OCI-LY7 (cell line): Measurements from ENCODE around the gene POP4. TPM values are rescaled to one million over a fixed set of nuclear protein-coding genes. Genes with fewer than 3 reads are reported as not detected.

ENCODE experiments used
- BruUV-seq: library from RNA; stranded (reverse); fragments of 400-500 nt; replicated peaks from 2 replicates; lab custom pipeline; 2021; lab: Mats Ljungman, UMichigan
- CTCF ChIA-PET: fragments of 300-600 bp; sonication (Branson Sonifier 250); formaldehyde crosslinking; loops from one replicate; lab custom pipeline; 2022; ENCODE audit warnings: antibody characterized with exemption; ENCODE audit not compliant: unreplicated experiment; lab: Charles Lee
- POLR2A ChIA-PET: fragments of 300-600 bp; sonication (Branson Sonifier 250); formaldehyde crosslinking; loops from one replicate; lab custom pipeline; 2022; ENCODE audit warnings: antibody characterized with exemption; lab: Charles Lee
- DNase-seq: peaks from one replicate; pipeline ENCODE4 v3.0.0-alpha.2; 2015; ENCODE audit warnings: low spot score
- H2AFZ ChIP-seq: fragments of 200-600 bp; sonication (generic), shearing (Covaris generic); 2 replicates; pipeline ENCODE4 v1.6.1; 2014; ENCODE audit warnings: mild to moderate bottlenecking, antibody characterized with exemption, low read length, moderate library complexity
- H3K27ac ChIP-seq: fragments of 200-600 bp; sonication (generic); 2 replicates; pipeline ENCODE4 v1.5.1; 2014; ENCODE audit warnings: mixed run types, low read depth, mild to moderate bottlenecking, moderate library complexity, low read length, inconsistent platforms; ENCODE audit not compliant: poor library complexity, severe bottlenecking
- H3K36me3 ChIP-seq: fragments of 200-600 bp; sonication (generic); 2 replicates; pipeline ENCODE4 v1.6.1; 2014; ENCODE audit warnings: mild to moderate bottlenecking, antibody characterized with exemption, low read length, moderate library complexity, mixed read lengths; ENCODE audit not compliant: insufficient read depth
- H3K4me1 ChIP-seq: fragments of 200-600 bp; sonication (generic); 2 replicates; pipeline ENCODE4 v1.5.1; 2014; ENCODE audit warnings: mild to moderate bottlenecking, low read length; ENCODE audit not compliant: insufficient read depth, poor library complexity, severe bottlenecking
- H3K4me2 ChIP-seq: fragments of 200-600 bp; sonication (generic); 2 replicates; pipeline ENCODE4 v1.6.1; 2014; ENCODE audit warnings: mild to moderate bottlenecking, low read length
- H3K4me3 ChIP-seq: fragments of 200-600 bp; sonication (generic); 2 replicates; pipeline ENCODE4 v1.5.1; 2014; ENCODE audit warnings: mild to moderate bottlenecking, low read depth, low read length; ENCODE audit not compliant: poor library complexity, severe bottlenecking
- H3K79me2 ChIP-seq: fragments of 200-600 bp; sonication (generic); 2 replicates; pipeline ENCODE4 v1.6.1; 2016; ENCODE audit warnings: low read depth, mild to moderate bottlenecking, low read length, moderate library complexity, mixed read lengths; ENCODE audit not compliant: insufficient read depth
- H3K9me2 ChIP-seq: fragments of 200-600 bp; sonication (generic); 2 replicates; pipeline ENCODE4 v1.6.1; 2016; ENCODE audit warnings: mild to moderate bottlenecking, low read length, mixed read lengths; ENCODE audit not compliant: insufficient read depth
- H3K9me3 ChIP-seq: fragments of 200-600 bp; sonication (generic); 2 replicates; pipeline ENCODE4 v1.6.1; 2014; ENCODE audit warnings: mild to moderate bottlenecking, mixed run types, low read length, mixed read lengths
- H4K20me1 ChIP-seq: fragments of 200-600 bp; sonication (generic); 2 replicates; pipeline ENCODE4 v1.6.1; 2014; ENCODE audit warnings: mild to moderate bottlenecking, antibody characterized with exemption, low read length, moderate library complexity, mixed read lengths; ENCODE audit not compliant: insufficient read depth
- EZH2phosphoT487 ChIP-seq: fragments of 200-600 bp; sonication (generic); IDR thresholded peaks from 2 replicates; pipeline ENCODE4 v1.6.1; 2018; ENCODE audit warnings: low read depth, borderline replicate concordance, mild to moderate bottlenecking, mixed run types, antibody characterized with exemption, low read length, moderate library complexity, mixed read lengths
- intact Hi-C: fragments of 100-400 bp; cut with micrococcal nuclease; formaldehyde crosslinking; loops from one replicate; pipeline ENCODE4 v1.10.0; 2022; ENCODE audit not compliant: unreplicated experiment
- total RNA-seq, 2 experiments: library from RNA; depleted of rRNA in 1 of 2; stranded (reverse); fragments of >200 nt in 1 of 2; shearing (Covaris generic) in 1 of 2; gene quantifications; 2 replicates each; pipeline ENCODE4 v1.2.3, GENCODE V29; 2014 to 2022
- TF ChIP-seq, protein P1 (sequence below): fragments of 200-600 bp; sonication (generic); conservative IDR thresholded peaks from 2 replicates; pipeline ENCODE4 v1.5.1; 2014; ENCODE audit warnings: mild to moderate bottlenecking, antibody characterized with exemption, low read length, moderate library complexity, mixed read lengths

Gene POP4
- total RNA-seq, 2 experiments from 2014 or later, result 83.5 to 105 TPM

DNA sequence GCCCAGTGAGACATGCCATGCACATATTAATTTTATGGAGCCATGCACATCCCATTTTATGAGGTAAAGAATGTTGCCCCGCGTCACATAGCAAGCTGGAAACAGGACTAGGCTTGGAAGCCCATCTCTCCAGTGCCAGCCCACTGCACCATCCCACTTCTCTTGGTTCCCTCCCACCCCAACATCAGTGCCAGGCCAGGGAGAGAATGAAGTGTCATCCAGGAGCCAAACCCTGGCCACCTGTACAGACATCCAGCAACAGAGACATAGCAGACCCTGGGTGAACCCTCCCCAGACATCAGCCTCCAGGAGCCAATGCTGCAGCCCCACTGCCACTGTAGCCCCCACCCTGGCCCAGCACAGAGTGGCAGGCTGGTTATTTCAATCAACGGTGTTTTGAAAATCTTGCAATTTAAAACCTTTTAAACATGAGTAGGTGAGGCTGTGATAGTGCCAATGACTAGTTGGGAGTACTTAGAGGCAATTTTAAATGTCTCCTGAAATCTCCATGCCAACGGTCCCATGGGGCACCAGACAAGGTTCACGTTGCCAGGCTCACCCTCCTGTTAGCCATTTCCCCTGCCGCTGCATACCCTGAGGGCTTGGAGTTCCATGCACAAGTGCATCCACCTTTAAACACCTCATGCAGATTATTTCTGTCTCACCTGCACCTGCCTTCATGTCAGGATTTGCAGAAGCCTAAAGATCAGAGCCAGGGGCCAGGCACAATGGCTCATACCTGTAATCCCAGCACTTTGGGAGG lies 45.6 kb upstream of the POP4 start:
- intact Hi-C loops, result no loop called here
- Histone ChIP-seq H3K27ac (no peak overlapping the region), H4K20me1 (no peaks in the 10 kb centered on the region), H3K36me3 (no peaks in the 10 kb centered on the region), H2AFZ (no peak overlapping the region), H3K9me3 (no peaks in the 10 kb centered on the region), H3K4me2 (no peak overlapping the region), H3K79me2 (no peaks in the 10 kb centered on the region), H3K4me3 (no peak overlapping the region), H3K9me2 (no peaks in the 10 kb centered on the region), H3K4me1 (no peaks in the 10 kb centered on the region)
- POLR2A ChIA-PET, result no interaction called here
- TF ChIP-seq EZH2phosphoT487, result no peak
- TF ChIP-seq, protein P1, sequence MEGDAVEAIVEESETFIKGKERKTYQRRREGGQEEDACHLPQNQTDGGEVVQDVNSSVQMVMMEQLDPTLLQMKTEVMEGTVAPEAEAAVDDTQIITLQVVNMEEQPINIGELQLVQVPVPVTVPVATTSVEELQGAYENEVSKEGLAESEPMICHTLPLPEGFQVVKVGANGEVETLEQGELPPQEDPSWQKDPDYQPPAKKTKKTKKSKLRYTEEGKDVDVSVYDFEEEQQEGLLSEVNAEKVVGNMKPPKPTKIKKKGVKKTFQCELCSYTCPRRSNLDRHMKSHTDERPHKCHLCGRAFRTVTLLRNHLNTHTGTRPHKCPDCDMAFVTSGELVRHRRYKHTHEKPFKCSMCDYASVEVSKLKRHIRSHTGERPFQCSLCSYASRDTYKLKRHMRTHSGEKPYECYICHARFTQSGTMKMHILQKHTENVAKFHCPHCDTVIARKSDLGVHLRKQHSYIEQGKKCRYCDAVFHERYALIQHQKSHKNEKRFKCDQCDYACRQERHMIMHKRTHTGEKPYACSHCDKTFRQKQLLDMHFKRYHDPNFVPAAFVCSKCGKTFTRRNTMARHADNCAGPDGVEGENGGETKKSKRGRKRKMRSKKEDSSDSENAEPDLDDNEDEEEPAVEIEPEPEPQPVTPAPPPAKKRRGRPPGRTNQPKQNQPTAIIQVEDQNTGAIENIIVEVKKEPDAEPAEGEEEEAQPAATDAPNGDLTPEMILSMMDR, result no peak
- CTCF ChIA-PET, result no interaction called here
- no peak for DNase-seq
- no TSS peak for BruUV-seq

DNA sequence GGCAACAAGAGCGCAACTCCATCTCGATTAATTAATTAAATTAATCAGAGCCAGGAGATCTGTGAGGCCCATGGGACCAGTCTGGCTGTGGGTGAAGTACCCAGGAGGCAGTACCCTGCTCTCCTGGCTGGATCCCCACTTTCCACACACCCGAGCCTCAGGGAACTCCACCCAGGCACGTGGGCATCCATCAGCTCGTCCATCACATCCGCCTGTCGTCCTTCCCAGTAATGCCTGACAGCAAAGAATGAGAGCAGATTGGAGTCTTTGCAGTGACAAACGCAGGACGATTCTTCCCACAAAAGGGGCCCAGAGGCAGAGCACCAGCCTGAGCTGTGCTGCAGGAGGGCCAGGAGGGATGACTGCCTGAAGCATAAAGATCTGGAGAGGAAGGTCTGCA lies 44.5 kb upstream of the POP4 start:
- H3K4me3 ChIP-seq, result no peak overlapping the region
- H3K4me2 ChIP-seq, result no peak overlapping the region
- CTCF ChIA-PET, result no interaction called here
- H3K36me3 ChIP-seq, result no peaks in the 10 kb centered on the region
- POLR2A ChIA-PET, result no interaction called here
- no peaks in the 10 kb centered on the region for H3K4me1 ChIP-seq
- intact Hi-C loops, result no loop called here
- H3K9me3 ChIP-seq, result no peaks in the 10 kb centered on the region
- H4K20me1 ChIP-seq, result no peaks in the 10 kb centered on the region
- no peak overlapping the region for H3K27ac ChIP-seq
- no peak overlapping the region for H2AFZ ChIP-seq
- DNase-seq, result no peak
- H3K9me2 ChIP-seq, result no peaks in the 10 kb centered on the region
- TF ChIP-seq, protein P1, result no peak
- TF ChIP-seq EZH2phosphoT487, result no peak
- no TSS peak for BruUV-seq
- H3K79me2 ChIP-seq, result no peaks in the 10 kb centered on the region
